SKM-1 treated with dmso at 0.1 percent for 144 hours (cell line): ENCODE measurements around the gene NFATC2.

Source experiments
- DNase-seq: peaks from one replicate; lab custom pipeline; 2025; ENCODE audit not compliant: unreplicated experiment; lab: John Stamatoyannopoulos, UW

NFATC2 gene

DNA sequence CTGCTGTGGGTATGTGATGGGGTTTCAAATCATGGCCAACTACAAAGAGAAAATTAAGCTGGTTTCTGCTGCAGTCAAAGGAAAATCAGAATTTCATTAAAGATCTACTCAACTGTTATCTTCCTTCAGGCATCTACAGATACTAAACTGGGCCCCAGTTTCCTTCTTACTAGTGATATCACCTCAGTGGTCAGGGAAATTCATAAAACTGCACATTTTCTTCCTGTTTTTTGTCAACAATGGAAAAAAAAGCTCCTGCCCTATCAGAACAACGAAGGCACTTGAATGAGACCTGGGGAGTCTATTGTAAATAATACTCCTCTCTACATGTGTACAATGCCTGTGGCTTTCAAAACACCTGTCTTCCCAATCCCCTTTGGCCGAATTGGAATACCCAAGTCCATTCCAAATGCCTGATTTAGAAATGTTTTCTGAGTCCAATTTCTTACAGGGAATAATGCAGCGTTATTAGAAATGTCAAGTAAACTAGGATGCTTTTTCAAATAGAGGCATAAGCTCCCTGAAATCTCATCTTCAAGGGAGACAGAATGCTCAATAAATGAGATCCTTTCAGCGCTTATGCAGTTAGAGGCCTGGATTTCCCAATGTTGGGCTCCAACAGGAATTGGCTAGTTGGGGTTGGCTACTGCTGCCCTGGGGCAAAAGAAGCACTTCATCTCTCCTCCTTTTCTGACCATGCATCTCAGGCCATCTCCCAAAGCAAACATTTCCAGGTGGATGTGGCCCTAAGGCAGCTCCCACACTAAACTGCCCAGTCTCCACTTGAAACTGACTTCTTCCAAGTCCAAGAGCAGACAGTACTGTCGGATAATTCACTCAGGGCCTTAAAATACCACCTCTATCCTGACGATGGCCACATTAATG, 143.3 kb downstream of the NFATC2 start:
- DNase-seq: no peak

DNA sequence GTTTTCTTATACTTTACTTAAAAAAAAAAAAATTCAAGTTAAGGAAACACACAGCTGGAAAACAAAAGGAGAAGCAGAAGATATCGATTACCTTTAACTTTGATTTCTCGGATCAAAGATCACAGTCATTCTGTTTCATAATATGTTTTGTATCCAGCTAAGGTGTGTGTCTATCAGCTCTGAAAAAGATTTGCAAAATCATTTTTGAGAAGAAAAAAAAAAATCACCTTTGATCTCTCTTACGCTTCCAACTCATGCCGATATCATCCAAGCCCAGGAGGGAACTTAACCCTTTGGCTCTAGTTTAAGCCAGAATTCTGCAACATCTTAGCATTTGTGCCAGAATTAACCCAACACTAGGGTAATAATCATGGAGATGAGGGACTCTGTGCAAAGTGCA, 144.0 kb downstream of the NFATC2 start:
- no peak for DNase-seq

GRCh38 chr20:51398083-51398482, 144.4 kb downstream of the NFATC2 start:
- no peak for DNase-seq

- no peak for DNase-seq
Observed at GRCh38 chr20:51397137-51397536, 145.4 kb downstream of the NFATC2 start.

DNA sequence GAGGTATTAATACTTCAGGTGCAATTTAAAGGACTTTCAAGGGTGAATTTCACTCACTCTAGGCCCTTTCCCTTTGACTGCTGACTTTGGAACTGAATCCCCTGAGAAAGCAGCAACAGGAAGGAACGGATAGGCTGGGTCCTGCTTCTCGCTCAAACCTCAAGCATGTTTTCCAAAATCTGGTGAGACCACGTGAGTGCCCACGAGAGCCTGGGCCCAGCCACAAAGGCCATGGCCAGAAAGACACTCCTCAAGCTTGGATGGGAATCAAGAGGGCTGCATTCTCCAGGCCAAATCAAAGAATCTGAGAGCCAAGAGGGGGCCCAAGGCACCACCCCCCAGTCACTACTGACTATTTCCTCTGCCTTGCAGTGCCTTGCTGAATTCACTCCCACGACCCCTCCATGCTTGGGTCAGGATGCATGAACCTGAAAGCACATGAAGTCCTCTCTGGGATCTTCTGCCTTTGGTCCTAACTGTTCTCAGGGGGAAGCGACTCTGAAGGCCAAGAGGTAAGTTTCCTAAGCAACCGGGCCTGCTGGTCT, 146.1 kb downstream of the NFATC2 start:
- no peak for DNase-seq

DNA sequence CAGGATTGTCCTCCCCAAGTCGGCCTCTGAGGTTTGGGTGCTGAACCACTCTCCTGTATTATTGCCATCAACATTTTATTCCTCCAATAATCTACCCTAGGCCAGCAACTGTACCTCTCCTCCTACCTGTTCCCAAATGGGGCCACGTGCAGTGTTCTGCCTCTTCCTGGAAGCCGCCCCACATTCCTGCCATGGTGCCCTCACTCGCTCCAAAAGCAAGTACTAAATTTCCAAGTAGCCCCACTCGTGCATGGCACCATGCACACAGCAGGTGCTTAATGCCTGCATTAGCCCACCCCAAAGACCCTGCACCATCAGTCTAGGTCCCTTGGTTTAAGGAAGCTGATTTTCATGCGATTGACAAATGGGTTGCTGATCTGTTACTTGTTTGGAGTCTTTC, 147.8 kb downstream of the NFATC2 start:
- no peak for DNase-seq

DNA sequence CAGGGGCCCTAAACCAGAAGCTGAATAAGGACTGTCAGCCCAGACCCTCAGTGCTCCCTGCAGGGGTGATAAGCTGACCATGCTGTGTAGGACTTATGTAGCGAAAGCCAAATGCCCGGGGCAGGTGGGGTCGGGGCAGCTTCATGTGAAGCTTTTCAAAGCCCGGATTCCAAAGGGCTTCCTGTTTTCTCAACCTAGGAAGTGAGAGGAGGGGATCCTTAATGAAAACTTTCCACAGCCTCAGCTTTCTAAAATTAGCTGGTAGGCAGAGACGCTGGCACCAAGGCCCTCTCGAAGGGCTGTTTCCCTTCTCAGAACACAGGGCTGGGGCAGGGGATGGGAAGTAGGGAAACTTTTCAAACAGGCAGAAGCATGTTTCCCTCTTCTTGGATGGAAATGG, 148.9 kb downstream of the NFATC2 start:
- no peak for DNase-seq

- no peak for DNase-seq
Observed at GRCh38 chr20:51392614-51393186, 149.8 kb downstream of the NFATC2 start.

DNA sequence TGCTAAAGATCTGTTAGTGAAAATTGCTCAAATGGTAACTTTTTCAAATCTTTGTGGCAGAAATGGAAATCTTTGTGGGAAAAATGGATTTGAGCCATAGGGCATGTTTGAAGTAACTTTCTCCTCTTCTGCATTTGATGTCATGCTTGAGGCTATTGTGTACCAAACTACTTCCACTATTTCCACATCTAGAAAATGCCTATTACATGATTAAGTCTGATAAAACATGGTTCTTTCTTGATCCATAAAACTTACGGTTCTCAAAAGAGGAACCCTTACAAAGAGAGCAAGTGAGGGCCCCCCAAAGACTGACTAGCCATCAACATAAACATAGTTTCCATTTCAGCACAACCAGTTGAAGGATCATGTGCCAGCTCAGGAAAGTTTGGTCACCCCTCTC, 150.6 kb downstream of the NFATC2 start:
- DNase-seq: no peak

DNA sequence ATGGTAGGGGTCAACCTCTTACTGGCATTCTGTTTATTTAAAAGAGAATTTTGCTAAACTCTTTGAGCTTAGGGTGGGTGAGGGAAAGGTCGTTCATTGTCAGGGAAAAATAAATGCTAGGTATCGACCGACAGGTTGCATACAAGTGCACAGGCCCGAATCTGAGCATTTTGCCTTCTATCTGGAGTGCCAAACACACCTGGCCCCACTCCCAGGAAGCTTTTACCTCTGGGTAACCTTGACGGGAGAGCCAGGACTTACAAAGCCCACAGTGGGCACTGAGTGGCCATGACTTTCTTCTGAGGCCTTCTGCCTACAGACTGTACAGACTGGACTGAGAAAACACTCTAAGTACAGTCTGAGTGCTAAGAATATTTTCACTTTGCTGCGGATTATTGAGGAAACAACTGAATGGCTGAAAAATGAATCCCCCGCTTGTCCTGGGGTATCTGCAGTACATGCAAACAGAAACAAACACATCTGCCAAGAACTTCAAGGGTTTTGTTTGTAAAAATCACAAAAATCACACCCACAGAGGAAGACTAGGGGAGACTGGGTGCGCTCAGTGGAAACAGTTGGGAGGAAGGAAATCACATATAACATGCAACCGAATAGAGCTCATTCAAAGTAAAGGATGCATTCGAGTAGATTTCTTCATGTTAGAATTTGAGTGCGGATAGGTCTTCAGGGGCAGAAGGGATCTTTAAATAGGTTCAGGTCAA, 152.8 kb downstream of the NFATC2 start:
- DNase-seq: no peak

DNA sequence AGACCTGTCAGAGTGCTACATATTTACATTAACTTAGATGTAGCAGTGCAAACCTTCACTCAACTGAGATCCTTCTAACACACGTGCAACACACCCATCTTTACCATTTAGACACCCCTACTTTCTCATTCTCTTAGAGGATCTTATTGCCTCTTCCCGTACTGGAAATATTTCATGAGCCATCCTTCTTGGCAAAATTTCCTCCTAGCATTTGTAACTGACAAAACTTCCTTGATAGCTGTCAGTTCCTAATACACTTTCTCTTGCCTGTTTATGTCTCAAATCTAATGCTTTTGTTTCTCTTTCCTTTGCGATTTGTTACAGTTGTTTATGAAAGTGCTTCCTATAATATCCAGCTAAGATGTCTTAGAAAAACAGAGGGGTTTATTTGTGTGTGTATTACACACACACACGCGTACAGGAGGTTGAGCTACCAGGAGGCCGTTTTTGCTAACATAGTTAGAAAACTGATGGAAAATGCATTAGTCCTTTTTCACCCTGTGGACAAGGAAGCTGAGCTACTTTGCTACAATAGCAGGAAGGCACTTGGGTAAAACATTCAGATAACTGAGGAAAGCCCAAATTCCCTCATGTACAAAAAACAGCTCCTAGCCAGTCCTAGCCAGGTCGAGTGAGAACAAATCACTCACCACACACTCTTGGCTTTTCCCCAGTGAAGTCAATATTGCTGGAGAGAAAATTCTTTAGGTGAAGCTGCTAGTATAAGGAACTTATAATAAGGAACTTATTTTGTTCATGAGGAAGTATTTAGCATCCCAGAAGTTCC, 153.6 kb downstream of the NFATC2 start:
- no peak for DNase-seq

DNA sequence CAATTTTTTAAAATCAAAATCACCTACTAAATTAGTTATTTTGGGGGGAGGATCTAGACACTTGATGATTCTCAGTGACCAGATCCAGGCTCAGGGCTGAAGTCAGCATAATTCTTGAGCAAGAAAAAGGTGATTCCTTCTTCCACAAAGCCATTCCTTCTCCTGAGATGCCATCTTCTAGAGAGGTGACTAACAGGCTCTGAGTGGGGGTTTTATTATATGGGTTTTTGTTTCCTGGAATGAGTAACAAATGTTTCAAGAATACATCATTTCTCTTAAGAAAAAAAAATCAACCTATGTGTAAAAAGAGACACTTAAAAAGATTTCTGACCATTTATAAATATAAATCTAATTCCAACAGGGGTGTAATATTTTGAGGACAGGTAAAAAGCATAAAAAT, 154.3 kb downstream of the NFATC2 start:
- no peak for DNase-seq

DNA sequence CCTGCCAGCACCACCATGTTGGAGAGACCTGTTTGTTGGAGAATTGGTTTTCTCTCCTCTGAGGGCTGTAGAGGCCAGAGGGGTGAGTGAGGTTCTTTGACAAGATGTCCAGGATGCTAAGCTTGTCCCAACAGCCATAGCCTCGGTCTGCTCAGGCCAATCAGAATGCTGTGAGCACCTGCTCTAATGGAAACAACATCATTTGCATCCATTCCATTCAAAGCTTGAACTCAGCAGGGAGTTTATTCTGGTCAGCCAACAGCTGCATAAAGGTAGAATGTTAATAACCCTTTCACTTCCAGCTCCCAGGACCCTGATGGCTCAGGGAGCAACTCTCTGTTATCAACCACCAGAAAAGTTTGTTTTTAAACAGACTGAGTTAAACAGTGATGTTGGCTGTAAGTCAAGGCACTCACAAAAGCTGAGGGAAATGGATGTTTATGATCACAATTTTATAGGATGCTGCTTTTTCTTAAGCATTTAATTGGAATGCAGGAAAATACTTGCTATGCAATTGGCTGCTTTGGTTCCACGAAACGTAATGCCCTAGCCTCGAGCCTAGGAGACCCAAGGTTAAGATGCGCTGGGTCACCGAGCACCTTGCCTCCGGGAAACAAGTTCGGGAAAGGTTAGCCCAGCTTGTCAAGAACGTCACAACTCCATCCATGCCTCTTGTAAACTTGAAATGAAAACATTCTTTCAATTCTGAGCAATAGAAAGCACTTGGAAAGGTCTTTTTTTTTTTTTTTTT, 155.2 kb downstream of the NFATC2 start:
- DNase-seq: no peak

GRCh38 chr20:51386586-51386985, 155.9 kb downstream of the NFATC2 start:
- DNase-seq: no peak

GRCh38 chr20:51385646-51386530, 156.6 kb downstream of the NFATC2 start:
- no peak for DNase-seq

- DNase-seq: no peak
Observed at GRCh38 chr20:51384875-51385274, 157.6 kb downstream of the NFATC2 start.

GRCh38 chr20:51383891-51384510, 158.5 kb downstream of the NFATC2 start:
- DNase-seq: no peak

DNA sequence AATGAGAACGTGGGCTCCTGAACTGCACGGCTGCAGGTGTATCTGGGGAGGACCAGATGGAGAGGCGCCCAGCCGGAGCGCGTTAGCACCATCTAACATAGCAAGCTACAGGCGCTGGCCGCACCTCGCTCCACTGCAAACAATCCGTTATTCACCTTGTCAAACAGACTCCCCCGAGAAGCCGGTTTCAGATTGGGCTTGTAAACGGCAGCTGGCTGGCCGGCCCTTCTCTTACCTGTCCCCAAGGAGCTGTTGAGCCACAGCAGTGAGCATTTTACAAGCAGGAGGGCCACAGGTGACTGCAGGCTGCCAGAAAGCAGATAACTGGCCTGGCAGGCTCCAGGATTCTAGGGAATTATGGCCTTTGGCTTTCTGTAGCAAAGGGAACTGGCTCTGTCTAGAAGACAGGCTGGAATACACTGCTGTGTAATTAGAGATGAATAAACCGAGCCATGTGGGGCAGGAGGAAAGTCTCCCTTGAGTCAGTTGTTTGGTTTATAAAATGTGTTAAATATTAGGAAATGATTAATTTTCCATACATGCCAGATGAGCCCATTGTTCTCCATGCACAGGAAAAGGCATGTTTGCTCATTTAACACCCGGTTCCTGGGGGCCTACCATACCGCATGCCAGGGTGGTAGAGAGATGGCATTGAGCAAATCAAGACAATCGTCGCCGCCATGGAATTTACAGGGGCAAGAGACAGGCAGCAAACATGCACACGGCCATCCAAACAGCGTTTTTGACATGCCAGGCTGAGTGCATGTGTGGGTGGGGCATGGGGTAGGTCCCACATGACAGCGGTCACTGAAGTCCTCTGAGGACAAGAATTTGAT, 159.3 kb downstream of the NFATC2 start:
- no peak for DNase-seq
